NCI-H2107 (cell line): ENCODE data around the gene RIMS3.
"Not testable (repeated sequence)": the region's sequence is repeated elsewhere in the genome, so short reads cannot be mapped to it uniquely, and the experiment has no call there.

ENCODE experiments used
- DNase-seq: peaks from one replicate; lab custom pipeline; 2025; lab: John Stamatoyannopoulos, UW

The RIMS3 gene

DNA sequence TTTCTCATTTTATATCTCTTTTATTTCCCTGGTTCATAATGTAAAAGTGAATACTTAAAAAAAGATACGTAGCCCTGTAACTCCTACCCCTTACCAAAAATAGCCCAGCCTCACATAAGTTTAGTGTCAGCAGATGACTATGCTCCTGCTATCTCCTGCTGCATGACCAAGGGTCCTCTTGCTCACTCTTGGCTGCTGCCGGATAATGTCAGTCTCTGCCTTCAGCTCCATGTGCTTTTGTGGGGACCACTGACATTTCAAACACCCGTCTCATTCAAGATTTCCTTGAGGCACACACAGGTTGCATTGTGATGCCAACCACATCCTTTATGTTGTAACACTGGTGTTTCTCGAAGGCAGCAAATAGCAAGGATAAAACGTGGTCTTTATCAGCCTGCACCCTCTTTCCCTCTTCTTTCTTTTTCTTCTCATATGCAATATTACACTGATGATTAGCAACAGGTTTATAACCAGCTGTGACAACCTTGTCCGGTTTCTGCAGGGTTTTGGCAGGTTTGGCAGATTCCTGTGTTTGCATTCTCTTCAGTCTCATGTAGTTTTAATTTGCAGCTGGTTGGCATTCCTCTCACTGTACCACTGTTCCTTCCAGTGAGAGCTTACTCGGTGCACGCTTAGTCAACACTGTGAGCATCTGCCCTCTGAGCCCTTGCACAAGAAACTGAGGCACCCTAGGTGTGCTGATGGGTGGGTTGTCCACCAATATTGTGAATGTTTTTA, 71.9 kb downstream of the RIMS3 start:
- DNase-seq, result no peak

DNA sequence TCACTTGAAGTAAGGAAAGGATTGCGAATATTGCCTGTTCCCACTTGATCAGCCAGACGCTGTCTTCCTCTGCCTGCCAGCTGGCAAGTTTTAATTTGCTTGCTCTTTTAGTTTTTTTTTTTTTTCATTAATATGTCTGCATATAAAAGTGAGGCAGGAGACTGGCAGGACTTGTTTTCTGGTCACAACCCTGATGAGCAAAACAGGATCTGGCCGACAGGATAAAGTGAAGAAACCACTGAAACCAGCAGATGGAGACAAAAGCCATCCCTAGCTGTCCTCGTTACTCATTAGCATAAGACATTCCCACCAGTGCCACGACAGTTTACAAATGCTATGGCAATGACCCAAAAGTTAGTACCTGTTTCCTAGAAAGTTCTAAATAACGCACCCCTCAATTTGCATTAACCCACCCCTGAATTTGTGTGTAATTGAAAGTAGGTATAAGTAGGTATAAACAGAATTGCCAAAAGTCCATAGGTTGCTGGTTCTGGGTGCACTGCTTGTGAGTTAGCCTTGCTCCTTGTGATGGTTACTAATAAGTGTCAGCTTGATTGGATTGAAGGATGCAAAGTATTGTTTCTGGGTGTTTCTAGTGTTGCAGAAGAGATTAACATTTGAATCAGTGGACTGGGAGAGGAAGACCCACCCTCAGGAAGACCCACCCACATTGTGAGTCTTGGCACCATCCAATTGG, 73.2 kb downstream of the RIMS3 start:
- DNase-seq, result peak; percentile 55

DNA sequence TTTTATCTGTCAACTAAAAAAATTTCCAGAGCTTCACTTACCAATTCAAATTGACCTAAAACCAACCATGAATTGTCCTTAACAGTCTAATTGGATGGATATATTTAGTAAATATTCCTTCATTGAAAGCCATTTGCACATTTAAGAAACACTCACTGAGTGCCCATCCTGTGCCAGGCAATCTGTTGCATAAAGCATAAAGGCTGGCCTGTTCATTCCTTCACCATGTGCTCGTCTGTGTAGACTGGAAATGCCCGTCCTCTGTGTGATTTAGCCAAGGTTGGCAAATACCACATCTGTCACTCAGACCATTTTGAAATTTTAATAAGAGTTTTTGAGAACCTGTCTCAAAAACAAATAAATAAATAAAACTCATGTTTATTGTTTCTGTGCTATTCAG, 76.9 kb downstream of the RIMS3 start:
- DNase-seq, result no peak

DNA sequence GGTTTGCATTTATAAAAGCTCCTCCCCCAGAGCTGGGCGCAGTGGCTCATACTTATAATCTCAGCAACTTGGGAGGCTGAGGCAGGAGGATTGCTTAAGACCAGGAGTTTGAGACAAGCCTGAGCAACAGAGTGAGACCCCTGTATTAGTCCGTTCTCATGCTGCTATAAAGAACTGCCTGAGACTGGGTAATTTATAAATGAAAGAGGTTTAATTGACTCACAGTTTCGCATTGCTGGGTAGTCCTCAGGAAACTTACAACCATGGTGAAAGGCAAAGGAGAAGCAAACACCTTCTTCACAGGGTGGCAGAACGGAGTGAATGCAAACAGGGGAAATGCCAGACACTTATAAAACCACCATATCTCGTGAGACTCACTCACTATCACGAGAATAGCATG, 81.5 kb downstream of the RIMS3 start:
- DNase-seq, result no peak

DNA sequence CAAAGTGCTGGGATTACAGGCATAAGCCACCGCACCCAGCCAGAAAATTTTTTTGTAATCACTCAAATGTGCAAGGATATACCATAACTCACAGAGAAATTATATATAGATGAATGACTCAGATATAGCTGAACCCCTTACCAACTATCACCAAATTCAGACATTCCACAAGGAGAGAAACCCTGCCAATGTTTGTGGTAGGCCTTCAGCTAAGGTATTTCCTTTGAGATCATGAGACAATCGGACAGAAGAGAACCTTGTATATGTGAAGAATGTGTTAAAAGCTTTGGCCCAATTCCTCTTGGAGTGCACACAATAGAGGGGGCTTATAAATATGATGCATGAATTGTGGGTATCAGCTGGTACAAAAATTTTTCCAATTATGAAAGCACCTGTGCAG, 83.4 kb downstream of the RIMS3 start:
- DNase-seq, result no peak

DNA sequence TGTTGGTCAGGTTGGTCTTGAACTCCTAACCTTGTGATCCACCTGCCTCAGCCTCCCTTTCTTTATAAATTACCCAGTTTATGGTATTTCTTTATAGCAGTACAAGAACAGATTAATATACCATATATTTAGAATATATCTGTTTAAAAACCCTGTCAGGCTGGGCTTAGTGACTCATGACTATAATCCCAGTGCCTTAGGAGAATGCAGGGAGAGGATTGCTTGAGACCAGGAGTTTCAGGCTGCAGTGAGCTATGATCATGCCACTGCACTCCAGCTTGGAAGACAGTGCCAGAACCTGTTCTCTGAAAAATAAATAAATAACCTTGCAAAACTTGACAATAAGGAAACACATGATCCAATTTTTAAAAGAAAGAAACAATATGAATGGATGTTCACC, 90.1 kb downstream of the RIMS3 start:
- DNase-seq, result no peak

DNA sequence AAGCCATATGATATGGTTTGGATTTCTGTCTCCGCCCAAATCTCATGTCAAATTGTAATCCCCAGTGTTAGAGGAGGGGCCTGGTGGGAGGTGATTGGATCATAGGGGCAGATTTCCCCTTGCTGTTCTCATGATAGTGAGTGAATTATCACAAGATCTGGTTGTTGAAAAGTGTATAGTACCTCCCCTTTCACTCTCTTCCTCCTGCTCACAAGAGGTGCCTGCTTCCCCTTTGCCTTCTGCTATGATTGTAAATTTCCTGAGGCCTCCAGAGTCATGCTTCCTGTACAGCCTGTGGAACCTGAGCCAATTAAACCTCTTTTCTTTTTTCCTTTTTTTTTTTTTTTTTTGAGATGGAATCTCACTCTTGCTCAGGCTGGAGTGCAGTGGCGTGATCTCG, 90.7 kb downstream of the RIMS3 start:
- not testable (repeated sequence) for DNase-seq
